HG03432 (cell line): Measurements from ENCODE around the gene SLC17A3.

Experiments
- ATAC-seq: cut with Tn5 transposase; IDR thresholded peaks from one replicate; pipeline ENCODE4 v1.9.1; 2021; ENCODE audit warnings: mild to moderate bottlenecking, moderate library complexity; ENCODE audit not compliant: unreplicated experiment

SLC17A3 gene

GRCh38 chr6:25889877-25890853, 16.1 kb upstream of the SLC17A3 start:
- no peak for ATAC-seq

GRCh38 chr6:25888626-25889025, 14.6 kb upstream of the SLC17A3 start:
- no peak for ATAC-seq

- ATAC-seq: no peak
Observed at GRCh38 chr6:25886066-25886465, 12.0 kb upstream of the SLC17A3 start.

- ATAC-seq: no peak
Observed at GRCh38 chr6:25883991-25884390, 9.9 kb upstream of the SLC17A3 start.

GRCh38 chr6:25883536-25883935, 9.5 kb upstream of the SLC17A3 start:
- no peak for ATAC-seq

GRCh38 chr6:25882051-25882496, 8.0 kb upstream of the SLC17A3 start:
- no peak for ATAC-seq

- ATAC-seq: no peak
Observed at GRCh38 chr6:25880601-25881000, 6.6 kb upstream of the SLC17A3 start.

- no peak for ATAC-seq
Observed at GRCh38 chr6:25878721-25879322, 4.8 kb upstream of the SLC17A3 start.

- ATAC-seq: no peak
Observed at GRCh38 chr6:25875926-25876602, 2.0 kb upstream of the SLC17A3 start.

GRCh38 chr6:25875563-25875905, 1.5 kb upstream of the SLC17A3 start:
- no peak for ATAC-seq

- no peak for ATAC-seq
Observed at GRCh38 chr6:25874822-25875562, 949 bp upstream of the SLC17A3 start.

GRCh38 chr6:25872814-25873213, 1.2 kb downstream of the SLC17A3 start:
- ATAC-seq: no peak

GRCh38 chr6:25869840-25870239, 4.2 kb downstream of the SLC17A3 start:
- no peak for ATAC-seq

GRCh38 chr6:25868436-25869183, 5.4 kb downstream of the SLC17A3 start:
- no peak for ATAC-seq

- no peak for ATAC-seq
Observed at GRCh38 chr6:25866011-25866410, 8.0 kb downstream of the SLC17A3 start.

- ATAC-seq: no peak
Observed at GRCh38 chr6:25863360-25863759, 10.7 kb downstream of the SLC17A3 start.

GRCh38 chr6:25862199-25862598, 11.8 kb downstream of the SLC17A3 start:
- no peak for ATAC-seq

- ATAC-seq: no peak
Observed at GRCh38 chr6:25852756-25853155, 21.3 kb downstream of the SLC17A3 start.

- ATAC-seq: no peak
Observed at GRCh38 chr6:25851961-25852360, 22.1 kb downstream of the SLC17A3 start.

GRCh38 chr6:25844518-25844917, 29.5 kb downstream of the SLC17A3 start:
- ATAC-seq: no peak
